CD4-positive, alpha-beta T cell treated with Interleukin-21 for 1 hour (primary cell): ENCODE results near the gene TNP2.

Experiments
- DNase-seq: peaks from one replicate; pipeline ENCODE4 v3.0.0-alpha.2; 2020

The TNP2 gene

GRCh38 chr16:11268921-11269375 is at the start of gene TNP2:
Gene TNP2 (minus strand): TSS chr16:11269325. CDS start chr16:11269262, 63 bp downstream.
- no peak for DNase-seq

GRCh38 chr16:11318817-11319216 is 49.7 kb upstream of the TNP2 start:
- DNase-seq = no peak

- no peak for DNase-seq
Measured at GRCh38 chr16:11316331-11317015, 47.3 kb upstream of the TNP2 start.

- no peak for DNase-seq
Measured at GRCh38 chr16:11315510-11315909, 46.4 kb upstream of the TNP2 start.

- no peak for DNase-seq
Measured at GRCh38 chr16:11314309-11314894, 45.3 kb upstream of the TNP2 start.

- DNase-seq = no peak
Measured at GRCh38 chr16:11313493-11314308, 44.6 kb upstream of the TNP2 start.

GRCh38 chr16:11312718-11313492 is 43.8 kb upstream of the TNP2 start:
- DNase-seq = peak; percentile 52

GRCh38 chr16:11310997-11311561 is 42.0 kb upstream of the TNP2 start:
- DNase-seq = peak; percentile 53

GRCh38 chr16:11310634-11310977 is 41.5 kb upstream of the TNP2 start:
- DNase-seq = no peak

GRCh38 chr16:11309895-11310633 is 40.9 kb upstream of the TNP2 start:
- DNase-seq = no peak

- DNase-seq = no peak
Measured at GRCh38 chr16:11308493-11309283, 39.6 kb upstream of the TNP2 start.

- DNase-seq = no peak
Measured at GRCh38 chr16:11307639-11308492, 38.7 kb upstream of the TNP2 start.

- no peak for DNase-seq
Measured at GRCh38 chr16:11306997-11307638, 38.0 kb upstream of the TNP2 start.

GRCh38 chr16:11306381-11306780 is 37.3 kb upstream of the TNP2 start:
- DNase-seq = no peak

- no peak for DNase-seq
Measured at GRCh38 chr16:11303405-11304138, 34.4 kb upstream of the TNP2 start.

GRCh38 chr16:11302977-11303376 is 33.9 kb upstream of the TNP2 start:
- DNase-seq = no peak

GRCh38 chr16:11301645-11302501 is 32.7 kb upstream of the TNP2 start:
- DNase-seq = no peak

GRCh38 chr16:11300560-11300892 is 31.4 kb upstream of the TNP2 start:
- no peak for DNase-seq
